GM21528 (cell line): ENCODE measurements around the gene PLEKHA4.
A peak's percentile ranks its signal among the peaks of the same experiment; 100 is the strongest.
"Not testable (repeated sequence)": the region's sequence is repeated elsewhere in the genome, so short reads cannot be mapped to it uniquely, and the experiment has no call there.

Experiments
- ATAC-seq: cut with Tn5 transposase; IDR thresholded peaks from one replicate; pipeline ENCODE4 v1.9.1; 2021; ENCODE audit warnings: mild to moderate bottlenecking, moderate library complexity; ENCODE audit not compliant: unreplicated experiment, low FRiP score

The PLEKHA4 gene

GRCh38 chr19:48889496-48889895 lies 21.1 kb upstream of the PLEKHA4 start:
- not testable (repeated sequence) for ATAC-seq

GRCh38 chr19:48887861-48888612 lies 19.6 kb upstream of the PLEKHA4 start:
- no peak for ATAC-seq

- ATAC-seq: no peak
These were observed 15.3 kb upstream of the PLEKHA4 start for GRCh38 chr19:48883726-48884125.

GRCh38 chr19:48881741-48882657 lies 13.6 kb upstream of the PLEKHA4 start:
- ATAC-seq: no peak

GRCh38 chr19:48879696-48880095 lies 11.3 kb upstream of the PLEKHA4 start:
- ATAC-seq: not testable (repeated sequence)

- ATAC-seq: no peak
These were observed 10.7 kb upstream of the PLEKHA4 start for GRCh38 chr19:48879025-48879637.

- no peak for ATAC-seq
These were observed 10.0 kb upstream of the PLEKHA4 start for GRCh38 chr19:48878196-48879024.

GRCh38 chr19:48877855-48878195 lies 9.4 kb upstream of the PLEKHA4 start:
- no peak for ATAC-seq

- not testable (repeated sequence) for ATAC-seq
These were observed 7.9 kb upstream of the PLEKHA4 start for GRCh38 chr19:48876043-48876981.

GRCh38 chr19:48874303-48875135 lies 6.1 kb upstream of the PLEKHA4 start:
- no peak for ATAC-seq

GRCh38 chr19:48873476-48874302 lies 5.3 kb upstream of the PLEKHA4 start:
- no peak for ATAC-seq

- ATAC-seq: no peak
These were observed 4.6 kb upstream of the PLEKHA4 start for GRCh38 chr19:48872884-48873475.

- ATAC-seq: peak; percentile 52
These were observed 3.9 kb upstream of the PLEKHA4 start, which contains the start of gene PPP1R15A for GRCh38 chr19:48872182-48872883. Gene PPP1R15A, plus strand, starts transcription at chr19:48872421. Its CDS starts 813 bp downstream, at chr19:48873234.

- ATAC-seq: not testable (repeated sequence)
These were observed 3.2 kb upstream of the PLEKHA4 start for GRCh38 chr19:48871471-48872181.

GRCh38 chr19:48870048-48870447 lies 1.6 kb upstream of the PLEKHA4 start:
- no peak for ATAC-seq

- ATAC-seq: no peak
These were observed 687 bp downstream of the PLEKHA4 start for GRCh38 chr19:48867746-48868113.
